Epithelial cell of proximal tubule (primary cell): ENCODE measurements around the gene AP2A1. TPM values are rescaled to one million over a fixed set of nuclear protein-coding genes. Genes with fewer than 3 reads are reported as not detected.
"Not testable (repeated sequence)": the region's sequence is repeated elsewhere in the genome, so short reads cannot be mapped to it uniquely, and the experiment has no call there.

ENCODE experiments used
- DNase-seq: peaks from one replicate; pipeline ENCODE4 v3.0.0-alpha.2; 2011; ENCODE audit warnings: low read depth
- H3K4me3 ChIP-seq: 2 replicates; pipeline ENCODE4 v1.5.1; 2011; ENCODE audit warnings: low read depth, mild to moderate bottlenecking, low read length
- total RNA-seq: library from RNA; depleted of rRNA; stranded (reverse); fragments of >200 nt; gene quantifications from 2 replicates; pipeline ENCODE4 v1.2.3, GENCODE V29; 2015
- TF ChIP-seq, protein P1 (sequence below): conservative IDR thresholded peaks from 2 replicates; pipeline ENCODE4 v1.5.1; 2012; ENCODE audit warnings: low read depth, mild to moderate bottlenecking, low read length

Gene AP2A1
- total RNA-seq, 1 donor from 2014 or later: 103 TPM

DNA sequence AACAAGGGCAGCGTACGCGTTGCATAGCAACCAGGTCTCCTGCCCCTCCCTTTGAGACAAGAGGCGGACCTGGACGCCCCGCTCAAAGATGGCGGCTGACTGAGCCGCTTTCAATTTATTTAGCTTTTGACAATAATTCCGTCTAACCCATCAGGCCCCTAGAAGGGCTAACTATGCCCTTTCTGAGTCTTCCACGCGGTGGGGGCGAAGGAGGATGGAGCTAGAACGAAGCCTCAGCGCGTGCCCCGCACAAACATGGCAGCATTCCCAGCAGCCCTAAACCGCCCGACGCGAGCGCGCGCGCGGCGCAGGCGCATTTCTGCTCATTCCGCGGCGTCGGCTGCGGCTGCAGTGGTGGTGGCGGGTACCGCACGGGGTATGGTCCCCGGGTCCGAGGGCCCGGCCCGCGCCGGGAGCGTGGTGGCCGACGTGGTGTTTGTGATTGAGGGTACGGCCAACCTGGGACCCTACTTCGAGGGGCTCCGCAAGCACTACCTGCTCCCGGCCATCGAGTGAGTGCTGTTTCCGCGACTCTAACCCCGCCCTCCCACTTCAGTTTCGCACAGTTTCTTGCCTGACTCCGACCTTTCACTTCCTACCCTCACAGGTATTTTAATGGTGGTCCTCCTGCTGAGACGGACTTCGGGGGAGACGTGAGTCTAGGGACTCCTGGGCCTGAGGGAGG is 51.3 kb downstream of the AP2A1 start, which contains the start of gene MED25:
TSS of gene MED25 (plus strand) at position 326 of the 685 bp plus-strand sequence. CDS start at position 379, 53 bp downstream.
- DNase-seq: peak; percentile 50
- TF ChIP-seq, protein P1, sequence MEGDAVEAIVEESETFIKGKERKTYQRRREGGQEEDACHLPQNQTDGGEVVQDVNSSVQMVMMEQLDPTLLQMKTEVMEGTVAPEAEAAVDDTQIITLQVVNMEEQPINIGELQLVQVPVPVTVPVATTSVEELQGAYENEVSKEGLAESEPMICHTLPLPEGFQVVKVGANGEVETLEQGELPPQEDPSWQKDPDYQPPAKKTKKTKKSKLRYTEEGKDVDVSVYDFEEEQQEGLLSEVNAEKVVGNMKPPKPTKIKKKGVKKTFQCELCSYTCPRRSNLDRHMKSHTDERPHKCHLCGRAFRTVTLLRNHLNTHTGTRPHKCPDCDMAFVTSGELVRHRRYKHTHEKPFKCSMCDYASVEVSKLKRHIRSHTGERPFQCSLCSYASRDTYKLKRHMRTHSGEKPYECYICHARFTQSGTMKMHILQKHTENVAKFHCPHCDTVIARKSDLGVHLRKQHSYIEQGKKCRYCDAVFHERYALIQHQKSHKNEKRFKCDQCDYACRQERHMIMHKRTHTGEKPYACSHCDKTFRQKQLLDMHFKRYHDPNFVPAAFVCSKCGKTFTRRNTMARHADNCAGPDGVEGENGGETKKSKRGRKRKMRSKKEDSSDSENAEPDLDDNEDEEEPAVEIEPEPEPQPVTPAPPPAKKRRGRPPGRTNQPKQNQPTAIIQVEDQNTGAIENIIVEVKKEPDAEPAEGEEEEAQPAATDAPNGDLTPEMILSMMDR: no peak
- peak within 1 kb of the TSS; percentile 100 for H3K4me3 ChIP-seq

DNA sequence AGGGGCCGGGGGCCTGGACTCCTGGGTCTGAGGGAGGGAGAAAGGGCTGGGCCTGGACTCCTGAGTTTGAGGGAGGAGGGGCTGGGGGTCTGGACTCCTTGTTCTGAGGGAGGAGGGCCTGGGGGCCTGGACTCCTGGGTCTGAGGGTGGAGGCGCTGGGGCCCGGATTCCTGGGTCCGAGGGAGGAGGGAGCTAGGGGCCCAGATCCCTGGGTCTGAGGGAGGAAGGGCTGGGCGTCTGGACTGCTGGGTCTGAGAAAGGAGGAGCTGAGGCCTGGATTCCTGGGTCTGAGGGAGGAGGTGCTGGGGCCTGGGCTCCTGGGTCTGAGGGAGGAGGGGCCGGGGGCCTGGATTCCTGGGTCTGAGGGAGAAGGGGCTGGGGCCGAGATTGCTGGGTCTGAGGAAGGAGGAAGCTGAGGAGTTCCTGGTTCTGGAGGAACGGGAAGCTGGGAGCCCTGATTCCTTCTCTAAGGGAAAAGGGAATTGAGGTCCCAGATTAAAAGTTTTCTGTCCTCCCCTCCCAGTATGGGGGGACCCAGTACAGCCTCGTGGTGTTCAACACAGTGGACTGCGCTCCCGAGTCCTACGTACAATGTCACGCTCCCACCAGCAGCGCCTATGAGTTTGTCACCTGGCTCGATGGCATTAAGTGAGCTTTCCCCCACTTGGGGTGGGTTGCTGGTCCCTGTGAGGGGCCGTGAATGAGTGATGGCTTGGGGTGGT is 52.0 kb downstream of the AP2A1 start:
- TF ChIP-seq, protein P1: no peak
- peak overlapping the region; percentile 100 for H3K4me3 ChIP-seq
- DNase-seq: no peak

DNA sequence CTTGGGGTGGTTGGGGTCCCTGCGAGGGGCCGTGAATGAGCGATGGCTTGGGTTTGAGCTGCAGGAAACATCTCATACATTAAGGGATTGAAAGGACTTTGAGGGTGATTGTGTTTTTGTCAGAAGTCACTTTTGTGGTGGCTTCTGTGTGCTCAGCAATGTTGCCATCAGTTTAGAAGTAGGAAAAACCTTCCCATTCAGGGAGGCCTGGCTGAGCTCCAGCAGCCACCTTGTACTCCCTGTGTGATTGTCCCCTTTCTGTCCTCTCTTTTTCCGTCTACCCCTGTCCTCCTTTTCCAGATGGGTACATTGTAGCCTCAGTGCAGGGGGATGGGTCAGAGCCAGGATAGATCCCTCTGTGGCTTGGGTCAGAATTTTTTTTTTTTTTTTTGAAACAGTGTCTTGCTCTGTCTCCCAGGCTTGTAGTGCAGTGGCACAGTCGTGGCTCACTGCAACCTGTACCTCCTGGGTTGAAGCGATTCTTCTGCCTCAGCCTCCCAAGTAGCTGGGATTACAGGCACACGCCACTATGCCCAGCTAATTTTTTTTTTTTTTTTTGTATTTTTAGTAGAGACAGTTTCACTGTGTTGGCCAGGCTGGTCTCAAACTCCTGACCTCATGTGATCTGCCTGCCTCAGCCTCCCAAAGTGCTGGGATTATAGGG is 52.8 kb downstream of the AP2A1 start:
- peak overlapping the region; percentile 100 for H3K4me3 ChIP-seq
- not testable (repeated sequence) for DNase-seq

DNA sequence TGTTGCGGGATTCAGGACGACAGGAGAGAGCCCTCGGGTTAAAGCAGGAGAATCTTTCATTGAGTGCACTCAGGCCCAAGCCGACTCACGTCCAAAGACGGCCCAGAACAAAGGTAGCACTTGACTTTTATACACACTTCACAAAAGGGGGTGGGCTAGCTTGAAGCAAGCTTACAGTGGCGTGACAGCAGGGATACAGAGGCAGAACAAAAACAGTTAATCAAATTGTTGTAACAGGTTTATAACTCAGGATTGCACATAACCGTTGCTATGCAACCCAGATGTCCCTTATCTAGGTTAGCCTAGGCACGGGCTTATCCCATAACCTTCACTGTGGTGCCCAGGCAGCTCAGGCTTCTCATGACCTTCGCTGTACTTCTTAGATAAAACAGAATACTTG is 53.3 kb downstream of the AP2A1 start:
- no peak for DNase-seq
- TF ChIP-seq, protein P1: no peak
- H3K4me3 ChIP-seq: no peak overlapping the region

DNA sequence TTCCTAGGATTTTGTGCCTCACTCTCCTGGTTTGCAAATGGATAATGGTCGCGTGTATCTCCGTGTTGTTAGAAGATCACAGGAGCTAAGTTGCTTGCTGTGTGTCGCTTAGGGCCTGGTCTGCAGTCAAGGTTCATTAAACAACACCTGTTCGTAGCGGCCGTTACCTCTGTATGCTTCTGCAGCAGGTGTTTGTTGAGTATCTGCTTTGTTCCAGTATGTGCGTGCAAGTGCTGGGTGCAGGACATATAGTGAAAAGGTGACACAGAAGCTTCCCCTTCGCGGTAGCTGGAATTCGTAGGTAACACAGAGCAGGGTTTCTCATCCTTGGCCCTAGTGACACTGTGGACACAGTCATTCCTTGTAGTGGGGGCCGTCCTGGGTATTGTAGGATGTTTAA is 56.7 kb downstream of the AP2A1 start:
- TF ChIP-seq, protein P1: no peak
- no peak overlapping the region for H3K4me3 ChIP-seq
- no peak for DNase-seq

DNA sequence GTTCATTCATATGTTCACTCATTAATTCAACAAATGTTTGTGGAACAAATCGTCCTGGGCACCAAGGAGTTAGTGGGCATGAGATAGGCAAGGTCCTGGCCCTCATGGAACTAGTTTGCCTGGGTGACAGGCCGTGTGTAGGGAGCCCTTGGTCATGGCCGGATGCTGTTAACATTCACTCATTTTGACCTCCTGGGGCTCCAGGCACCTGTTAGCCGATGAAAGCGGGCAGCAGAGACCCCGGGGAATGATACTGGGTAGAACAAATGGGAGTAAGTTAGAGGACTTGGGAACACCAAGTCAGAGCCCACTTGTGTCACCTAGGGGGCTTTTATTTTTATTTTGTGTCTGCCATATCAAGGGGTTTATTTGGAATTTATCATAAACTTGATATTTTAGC is 57.9 kb downstream of the AP2A1 start:
- TF ChIP-seq, protein P1: no peak
- no peak overlapping the region for H3K4me3 ChIP-seq
- no peak for DNase-seq

DNA sequence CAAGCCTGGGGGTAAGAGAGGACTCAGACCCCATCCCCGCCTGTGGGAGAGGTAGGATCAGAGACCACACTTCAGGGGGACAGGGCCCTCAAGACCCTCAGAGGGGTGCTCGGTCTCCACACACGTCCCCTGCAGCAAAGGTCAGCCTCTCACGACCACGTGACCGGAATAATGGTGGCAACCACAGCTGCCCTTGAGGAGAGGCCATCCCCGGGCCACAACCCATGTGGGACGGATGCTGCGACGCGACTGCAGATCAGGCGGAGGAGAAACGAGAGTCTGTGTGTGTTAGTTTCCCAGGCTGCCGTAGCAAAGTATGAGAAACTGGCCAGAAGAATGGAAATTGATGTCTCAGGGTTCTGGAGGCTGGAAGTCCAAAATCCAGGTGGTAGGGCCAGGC is 60.2 kb downstream of the AP2A1 start:
- TF ChIP-seq, protein P1: no peak
- H3K4me3 ChIP-seq: no peak overlapping the region
- no peak for DNase-seq
